ENCODE results near the gene SLC35F4.

GRCh38 chr14:57659052-57659451, 206.8 kb downstream of the SLC35F4 start:
- TF ChIP-seq CTCF (IDR thresholded peaks at IDR 0.05; ENCODE audit: control extremely low read depth in 1 of 3, insufficient read depth in 1 of 3, low read depth in 1 of 3, low read length in 3 of 3) (no peak), POLR2AphosphoS5 (IDR thresholded peaks at IDR 0.05; ENCODE audit: low read depth, low read length) (no peak), MAX (IDR thresholded peaks at IDR 0.05) (no peak), FOSL1 (IDR thresholded peaks at IDR 0.05; ENCODE audit: insufficient read depth, low read depth, low read length) (no peak), EZH2 (IDR thresholded peaks at IDR 0.05; ENCODE audit: low read depth, low read length, severe bottlenecking) (no peak), RNF2 (IDR thresholded peaks at IDR 0.05; ENCODE audit: borderline replicate concordance, low read depth, low read length, missing control alignments, poor library complexity, severe bottlenecking) (no peak)
